ENCODE data around the gene KRT76.
"Not testable (repeated sequence)": the region's sequence is repeated elsewhere in the genome, so short reads cannot be mapped to it uniquely, and the experiment has no call there.

KRT76 gene

GRCh38 chr12:52757449-52758176 lies 19.5 kb downstream of the KRT76 start:
- DNase-seq = no peak

- DNase-seq = no peak
Observed at GRCh38 chr12:52756281-52756960, 20.7 kb downstream of the KRT76 start.

GRCh38 chr12:52755533-52755932 lies 21.6 kb downstream of the KRT76 start:
- DNase-seq = no peak

GRCh38 chr12:52754135-52754534 lies 23.0 kb downstream of the KRT76 start:
- DNase-seq = no peak

GRCh38 chr12:52753283-52753682 lies 23.9 kb downstream of the KRT76 start:
- DNase-seq = no peak

GRCh38 chr12:52752516-52752915 lies 24.6 kb downstream of the KRT76 start:
- no peak for DNase-seq

GRCh38 chr12:52751795-52752194 lies 25.4 kb downstream of the KRT76 start:
- DNase-seq = no peak

GRCh38 chr12:52750532-52750931 lies 26.6 kb downstream of the KRT76 start:
- not testable (repeated sequence) for DNase-seq

GRCh38 chr12:52749827-52750226 lies 27.3 kb downstream of the KRT76 start:
- no peak for DNase-seq

GRCh38 chr12:52748578-52748977 lies 28.6 kb downstream of the KRT76 start:
- no peak for DNase-seq

- DNase-seq = no peak
Observed at GRCh38 chr12:52745554-52745953, 31.6 kb downstream of the KRT76 start.

GRCh38 chr12:52744493-52745156 lies 32.5 kb downstream of the KRT76 start:
- DNase-seq = no peak

GRCh38 chr12:52742822-52743457 lies 34.2 kb downstream of the KRT76 start:
- DNase-seq = no peak

GRCh38 chr12:52742196-52742580 lies 35.0 kb downstream of the KRT76 start:
- no peak for DNase-seq

GRCh38 chr12:52741375-52742195 lies 35.6 kb downstream of the KRT76 start:
- DNase-seq = peak; percentile 61 to 74

GRCh38 chr12:52740584-52740983 lies 36.6 kb downstream of the KRT76 start:
- no peak for DNase-seq

- no peak for DNase-seq
Observed at GRCh38 chr12:52739963-52740362, 37.2 kb downstream of the KRT76 start.

GRCh38 chr12:52735816-52736632 lies 41.1 kb downstream of the KRT76 start:
- DNase-seq = no peak

- DNase-seq = no peak
Observed at GRCh38 chr12:52735106-52735505, 42.0 kb downstream of the KRT76 start.

GRCh38 chr12:52730793-52731192 lies 46.4 kb downstream of the KRT76 start:
- DNase-seq = no peak

GRCh38 chr12:52730383-52730782 lies 46.8 kb downstream of the KRT76 start:
- no peak for DNase-seq

- no peak for DNase-seq
Observed at GRCh38 chr12:52729147-52729546, 48.0 kb downstream of the KRT76 start.

Data from stimulated activated CD4-positive, alpha-beta T cell treated with anti-CD3 and anti-CD28 coated beads, Interleukin-2, amount 100 ng/mL, for 24 hours (primary cell).